SW 1271 (cell line): ENCODE results near the gene EPN1.

Experiments used
- DNase-seq, 2 experiments: peaks; one replicate each; lab custom pipeline; 2025; lab: John Stamatoyannopoulos, UW

EPN1 gene

GRCh38 chr19:55660991-55661390, 14.0 kb upstream of the EPN1 start:
- DNase-seq, result no peak

DNA sequence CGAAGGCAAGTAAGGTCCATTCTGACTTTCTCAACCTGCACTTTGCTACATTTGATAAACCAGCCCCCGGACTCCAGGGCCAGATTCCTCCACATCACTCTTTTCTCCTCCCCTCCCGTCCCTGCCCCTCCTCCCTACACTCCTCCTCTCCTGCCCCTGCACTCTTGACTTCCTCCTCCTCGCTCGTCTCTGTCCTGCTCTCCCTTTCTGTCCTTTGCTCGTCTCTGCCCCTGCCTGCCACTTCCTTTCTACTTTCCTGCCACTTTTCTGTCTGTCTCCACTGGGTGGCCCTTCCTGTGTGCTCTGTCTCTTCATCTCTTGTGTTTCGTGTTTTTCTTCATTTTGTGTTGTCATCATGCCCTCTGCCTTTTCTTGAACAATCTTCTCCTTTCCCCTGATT, 13.2 kb upstream of the EPN1 start:
- DNase-seq, result no peak

- no peak for DNase-seq
Measured at GRCh38 chr19:55663846-55664536, 11.0 kb upstream of the EPN1 start.

- DNase-seq, result no peak
Measured at GRCh38 chr19:55666343-55667005, 8.6 kb upstream of the EPN1 start.

DNA sequence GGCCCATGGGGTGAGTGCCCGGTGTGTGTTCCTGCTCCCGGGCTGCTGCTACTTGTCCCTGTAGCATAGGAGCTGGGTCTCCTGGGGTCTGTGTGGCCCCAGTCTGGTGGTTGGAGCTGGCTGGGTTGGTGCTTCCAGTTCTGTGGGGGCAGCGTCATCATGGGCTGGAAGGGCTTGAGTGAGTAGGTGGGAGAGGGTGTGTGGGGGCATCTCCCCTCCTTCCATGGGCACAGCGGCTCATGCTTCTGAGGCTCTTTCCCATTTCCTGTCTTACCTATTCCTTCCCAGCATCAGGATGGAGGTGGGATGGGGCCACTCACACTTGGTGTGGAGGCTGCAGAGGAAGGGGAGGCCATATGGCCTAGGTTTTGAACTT, 8.0 kb upstream of the EPN1 start:
- no peak for DNase-seq

- no peak for DNase-seq
Measured at GRCh38 chr19:55667511-55667910, 7.5 kb upstream of the EPN1 start.

- no peak for DNase-seq
Measured at GRCh38 chr19:55667958-55668357, 7.1 kb upstream of the EPN1 start.

GRCh38 chr19:55668603-55669348, 6.2 kb upstream of the EPN1 start:
- DNase-seq, result no peak

- DNase-seq, result no peak
Measured at GRCh38 chr19:55669418-55670279, 5.4 kb upstream of the EPN1 start.

DNA sequence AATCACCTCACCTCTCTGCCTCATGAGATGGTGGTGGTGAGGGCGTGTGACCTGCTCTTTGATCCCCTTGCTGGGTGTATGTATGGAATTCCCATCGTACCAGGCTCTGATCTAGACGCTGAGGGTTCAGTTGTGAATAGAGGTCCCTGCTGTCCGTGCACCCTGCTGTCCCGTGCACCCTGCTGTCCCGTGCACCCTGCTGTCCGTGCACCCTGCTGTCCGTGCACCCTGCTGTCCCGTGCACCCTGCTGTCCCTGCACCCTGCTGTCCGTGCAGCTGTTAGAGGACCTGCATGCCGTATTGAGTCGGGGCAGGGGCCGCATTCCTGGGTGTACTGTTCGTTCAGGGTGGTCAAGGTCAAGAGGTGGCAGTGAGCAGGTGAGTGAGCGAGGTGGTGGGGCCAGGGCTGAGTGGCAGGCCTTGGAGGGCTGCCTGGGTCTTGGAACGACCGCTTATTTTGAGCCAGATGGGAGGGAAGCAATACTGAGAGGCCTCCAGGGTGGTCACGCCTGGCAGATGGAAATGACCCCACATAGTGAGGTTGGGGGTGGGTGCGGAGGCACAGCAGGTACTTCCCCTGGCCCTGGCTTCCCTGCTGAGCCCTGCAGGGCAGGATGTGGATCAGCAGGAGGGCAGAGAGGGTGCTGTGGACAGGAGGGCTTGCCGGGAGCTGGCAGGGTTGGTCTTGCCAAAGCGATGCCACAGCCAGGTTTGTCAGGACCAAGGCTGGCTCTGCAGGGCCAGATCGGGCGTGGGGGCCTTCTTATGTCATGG, 4.6 kb upstream of the EPN1 start:
- peak in 1 of 2 experiments; percentile 15 for DNase-seq

DNA sequence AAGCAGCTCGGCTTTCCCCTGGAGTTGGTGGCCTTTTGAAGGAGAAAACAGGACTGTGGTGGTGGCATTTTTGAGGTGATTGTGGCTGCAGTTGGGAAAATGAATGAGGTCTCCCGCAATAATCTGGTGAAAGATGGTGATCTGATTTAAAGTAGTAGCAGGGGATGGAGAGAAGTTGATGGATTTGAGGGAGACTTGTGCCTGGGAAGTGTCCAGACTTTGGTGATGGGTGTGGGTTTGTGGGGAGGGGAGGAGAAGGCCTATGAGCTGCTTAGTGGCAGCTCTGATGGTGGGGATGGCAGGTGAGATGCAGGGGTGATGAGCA, 4.0 kb upstream of the EPN1 start:
- no peak for DNase-seq

GRCh38 chr19:55672418-55672817, 2.6 kb upstream of the EPN1 start:
- DNase-seq, result no peak

- no peak for DNase-seq
Measured at GRCh38 chr19:55673465-55673864, 1.6 kb upstream of the EPN1 start.

DNA sequence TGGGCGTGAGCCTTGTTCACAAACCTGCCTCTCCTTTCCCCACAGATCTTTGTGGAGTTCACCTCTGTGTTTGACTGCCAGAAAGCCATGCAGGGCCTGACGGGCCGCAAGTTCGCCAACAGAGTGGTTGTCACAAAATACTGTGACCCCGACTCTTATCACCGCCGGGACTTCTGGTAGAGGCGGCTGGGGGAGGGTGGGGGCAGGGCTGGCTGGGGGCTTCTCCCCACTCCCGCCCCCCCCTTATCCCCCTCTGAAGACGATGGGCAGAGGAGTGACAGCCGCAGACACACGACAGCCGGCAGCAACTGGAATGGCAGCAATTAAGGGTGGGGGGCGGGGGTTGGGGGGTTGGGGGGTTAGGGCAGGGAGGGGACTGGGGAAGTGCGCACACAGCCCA, 1.1 kb upstream of the EPN1 start:
- no peak for DNase-seq

- DNase-seq, result no peak
Measured at GRCh38 chr19:55674459-55674840, 576 bp upstream of the EPN1 start.

DNA sequence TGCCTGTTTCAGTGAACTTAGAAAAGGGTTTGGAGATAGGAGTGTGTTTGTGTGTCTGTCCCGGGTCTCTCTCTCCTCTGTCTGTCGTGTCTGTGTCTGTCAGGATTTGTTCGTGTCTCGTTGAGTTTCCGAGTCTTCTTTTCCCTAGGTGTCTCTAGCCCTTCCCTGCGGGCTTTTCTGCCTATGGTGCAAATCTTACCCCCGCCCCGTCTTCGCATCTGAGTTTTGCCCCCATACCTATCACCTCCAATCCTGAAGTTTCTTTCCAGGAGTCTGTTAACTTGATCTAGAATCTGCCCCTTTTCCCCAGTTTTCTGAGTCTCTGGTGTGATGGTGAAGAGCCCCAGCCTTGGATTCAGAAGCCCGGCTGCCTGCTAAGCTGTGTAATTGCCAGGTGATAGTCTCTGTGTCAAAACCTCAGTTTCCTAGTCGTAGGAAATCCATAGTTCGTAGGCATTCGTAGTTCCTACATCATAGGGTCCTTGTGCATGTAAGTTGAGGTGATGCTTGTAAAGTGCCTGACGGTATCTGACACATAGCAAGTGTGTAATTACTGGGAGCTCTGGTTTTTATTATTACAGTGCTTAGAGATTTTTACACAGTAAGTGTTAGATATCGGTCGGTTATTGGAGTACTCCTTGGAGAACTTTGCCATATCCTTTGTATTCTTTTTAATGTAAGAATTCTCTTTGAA, 782 bp downstream of the EPN1 start:
- DNase-seq, result no peak

DNA sequence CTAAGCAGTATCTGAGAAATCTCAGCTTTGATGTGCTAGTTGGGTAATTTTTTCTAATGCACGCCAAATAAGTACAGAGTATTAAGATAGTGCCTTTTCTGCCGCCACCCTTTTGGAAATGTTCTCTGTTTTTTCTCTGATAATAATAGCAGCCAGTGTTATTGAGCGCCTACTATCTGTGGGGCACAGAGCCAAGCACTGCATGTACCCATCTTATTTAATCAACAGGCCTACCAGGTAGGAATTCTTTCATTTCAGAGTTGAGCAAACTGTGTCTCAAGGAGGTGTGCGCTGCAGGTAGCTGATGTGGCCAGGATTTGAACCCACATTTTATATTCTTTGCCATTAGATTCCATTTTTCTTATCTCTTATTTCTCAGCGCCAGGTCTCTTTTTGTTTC, 1.4 kb downstream of the EPN1 start:
- no peak for DNase-seq

DNA sequence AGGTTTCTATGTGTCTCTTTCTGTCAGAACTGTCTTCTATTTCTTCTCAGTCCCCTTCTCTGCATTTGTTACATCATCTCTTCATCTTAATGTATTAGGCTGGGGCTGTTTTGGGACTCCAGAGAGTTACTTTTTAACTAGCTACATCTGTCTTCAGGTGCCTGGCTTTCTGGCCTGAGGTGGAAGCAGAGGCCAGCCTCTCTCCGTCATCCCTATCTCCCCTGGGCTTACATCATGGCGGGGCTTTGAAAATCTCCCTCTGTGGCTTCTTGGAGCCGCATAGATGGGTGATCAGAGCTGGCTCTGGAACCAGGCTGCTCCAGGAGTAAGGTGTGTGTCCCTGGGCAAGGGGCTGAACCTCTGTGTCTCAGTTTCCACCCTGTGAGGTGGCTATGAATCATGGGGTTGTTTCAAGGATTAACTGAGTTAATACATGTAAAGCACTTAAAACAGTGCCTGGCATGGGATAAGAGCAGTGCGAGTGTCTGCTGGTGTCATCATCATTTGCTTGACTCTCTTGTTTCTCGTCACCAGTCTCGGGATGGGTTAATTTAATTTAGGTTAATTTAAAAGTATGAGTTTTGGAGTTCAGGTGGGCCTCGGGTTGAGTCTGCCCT, 2.0 kb downstream of the EPN1 start:
- no peak for DNase-seq

GRCh38 chr19:55677572-55678028, 2.6 kb downstream of the EPN1 start:
- DNase-seq, result no peak

DNA sequence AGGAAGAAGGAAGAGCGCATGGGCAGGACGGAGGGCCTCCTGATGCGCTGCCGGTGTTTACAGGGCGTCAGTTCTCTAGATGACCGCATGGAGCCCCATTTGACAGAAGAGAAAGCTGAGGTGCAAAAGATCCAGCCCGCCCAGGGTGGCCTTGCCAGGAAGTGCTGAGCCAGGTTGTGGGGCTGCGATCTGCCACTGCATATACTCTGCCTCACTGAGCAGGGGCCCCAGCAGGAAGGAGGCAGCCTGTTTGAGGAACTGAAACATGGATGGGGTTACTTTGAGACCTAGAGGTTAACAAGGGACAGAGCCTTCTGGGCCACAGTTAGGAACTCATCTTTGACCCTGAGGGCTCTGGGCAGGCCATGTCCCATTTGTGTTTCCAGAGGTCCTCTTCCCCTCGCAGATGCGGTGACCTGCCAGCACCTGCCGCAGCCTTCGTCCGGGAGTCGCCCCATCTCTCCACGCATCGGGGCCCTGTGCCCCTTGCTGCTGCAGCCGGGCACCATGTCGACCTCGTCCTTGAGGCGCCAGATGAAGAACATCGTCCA, 3.2 kb downstream of the EPN1 start:
- no peak for DNase-seq
